ENCODE data around the gene NUBP1. TPM values are rescaled to one million over a fixed set of nuclear protein-coding genes. Genes with fewer than 3 reads are reported as not detected.
A peak's percentile ranks its signal among the peaks of the same experiment; 100 is the strongest.

Gene NUBP1
- total and polyA plus RNA-seq, 9 of the 15 experiments (the other 6 are each of a cell fraction or from before 2014, with no cell fraction given), result 17.2 to 55.1 (median 35.6) TPM

DNA sequence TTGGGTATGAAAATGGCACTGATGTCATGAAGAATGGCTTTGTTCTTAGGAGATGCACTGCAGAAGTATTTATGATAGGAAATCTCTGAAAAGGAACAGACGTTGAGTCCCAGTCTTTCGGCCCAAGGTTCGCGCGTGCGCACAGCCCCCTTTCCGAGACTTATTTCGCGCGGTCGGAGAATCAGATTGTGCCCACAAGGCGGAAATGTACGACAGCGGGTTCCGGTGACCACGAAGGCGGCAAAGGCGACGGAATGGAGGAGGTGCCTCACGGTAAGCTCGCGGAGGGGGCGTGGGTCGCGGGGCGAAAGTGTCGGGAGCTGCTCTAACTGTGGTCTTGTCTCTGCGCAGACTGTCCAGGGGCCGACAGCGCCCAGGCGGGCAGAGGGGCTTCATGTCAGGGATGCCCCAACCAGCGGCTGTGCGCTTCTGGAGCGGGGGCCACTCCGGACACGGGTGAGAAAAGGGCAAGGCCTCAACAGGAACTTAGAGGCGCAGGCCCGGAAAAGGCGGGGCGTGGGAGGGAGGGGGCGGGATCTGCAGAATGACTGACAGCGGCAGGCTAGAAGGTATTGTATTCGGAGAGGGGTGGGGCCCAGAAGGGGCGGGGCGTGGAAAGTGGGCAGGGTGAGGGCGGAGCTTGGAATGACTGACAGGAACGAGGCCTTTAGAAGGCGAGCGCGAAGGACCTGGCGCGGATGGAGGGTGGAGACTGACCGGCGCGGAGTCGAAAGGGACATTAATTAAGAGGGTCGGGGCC, at the start of gene NUBP1 (continued):
- TF ChIP-seq, protein P1, sequence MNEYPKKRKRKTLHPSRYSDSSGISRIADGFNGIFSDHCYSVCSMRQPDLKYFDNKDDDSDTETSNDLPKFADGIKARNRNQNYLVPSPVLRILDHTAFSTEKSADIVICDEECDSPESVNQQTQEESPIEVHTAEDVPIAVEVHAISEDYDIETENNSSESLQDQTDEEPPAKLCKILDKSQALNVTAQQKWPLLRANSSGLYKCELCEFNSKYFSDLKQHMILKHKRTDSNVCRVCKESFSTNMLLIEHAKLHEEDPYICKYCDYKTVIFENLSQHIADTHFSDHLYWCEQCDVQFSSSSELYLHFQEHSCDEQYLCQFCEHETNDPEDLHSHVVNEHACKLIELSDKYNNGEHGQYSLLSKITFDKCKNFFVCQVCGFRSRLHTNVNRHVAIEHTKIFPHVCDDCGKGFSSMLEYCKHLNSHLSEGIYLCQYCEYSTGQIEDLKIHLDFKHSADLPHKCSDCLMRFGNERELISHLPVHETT (CRISPR knock-in tag; conservative IDR thresholded peaks at IDR 0.05 in 1 of 2, IDR thresholded peaks at IDR 0.05 in 1 of 2), result peak in 1 of 2 experiments; percentile 83; a peak in 2 of 4 replicates
- TF ChIP-seq POLR3G (IDR thresholded peaks at IDR 0.05; ENCODE audit: extremely low read depth, insufficient read length, insufficient replicate concordance) (no peak), GTF2E2 (tag; IDR thresholded peaks at IDR 0.05) (no peak), ZKSCAN1 (IDR thresholded peaks at IDR 0.05; ENCODE audit: low read depth, low read length) (0 out of 2 replicates have a peak, but pooled peaks have one; percentile 29), KDM2B (CRISPR knock-in tag; IDR thresholded peaks at IDR 0.05) (no peak), ZC3H4 (CRISPR knock-in tag; IDR thresholded peaks at IDR 0.05; ENCODE audit: borderline replicate concordance) (no peak), BCOR (IDR thresholded peaks at IDR 0.05) (no peak), KLF6 (CRISPR knock-in tag; IDR thresholded peaks at IDR 0.05; ENCODE audit: borderline replicate concordance) (peak; percentile 67; the same call in 1 of the 2 replicates), SAP30 (IDR thresholded peaks at IDR 0.05; ENCODE audit: borderline replicate concordance, insufficient read depth, low read depth, low read length, poor library complexity, severe bottlenecking) (no peak), HDAC6 (IDR thresholded peaks at IDR 0.05; ENCODE audit: low read depth, low read length) (no peak), ZNF354B (CRISPR knock-in tag; IDR thresholded peaks at IDR 0.05) (no peak), MAX (CRISPR knock-in tag; IDR thresholded peaks at IDR 0.05) (peak; percentile 86), BMI1 (IDR thresholded peaks at IDR 0.05; ENCODE audit: low read length) (no peak), ZNF3 (CRISPR knock-in tag; IDR thresholded peaks at IDR 0.05) (no peak), ELF2 (CRISPR knock-in tag; IDR thresholded peaks at IDR 0.05) (peak; percentile 94), MAFK (IDR thresholded peaks at IDR 0.05; ENCODE audit: low read length) (0 out of 2 replicates have a peak, but pooled peaks have one; percentile 14), ZNF133 (CRISPR knock-in tag; IDR thresholded peaks at IDR 0.05) (no peak)
- TF ChIP-seq, protein P2, sequence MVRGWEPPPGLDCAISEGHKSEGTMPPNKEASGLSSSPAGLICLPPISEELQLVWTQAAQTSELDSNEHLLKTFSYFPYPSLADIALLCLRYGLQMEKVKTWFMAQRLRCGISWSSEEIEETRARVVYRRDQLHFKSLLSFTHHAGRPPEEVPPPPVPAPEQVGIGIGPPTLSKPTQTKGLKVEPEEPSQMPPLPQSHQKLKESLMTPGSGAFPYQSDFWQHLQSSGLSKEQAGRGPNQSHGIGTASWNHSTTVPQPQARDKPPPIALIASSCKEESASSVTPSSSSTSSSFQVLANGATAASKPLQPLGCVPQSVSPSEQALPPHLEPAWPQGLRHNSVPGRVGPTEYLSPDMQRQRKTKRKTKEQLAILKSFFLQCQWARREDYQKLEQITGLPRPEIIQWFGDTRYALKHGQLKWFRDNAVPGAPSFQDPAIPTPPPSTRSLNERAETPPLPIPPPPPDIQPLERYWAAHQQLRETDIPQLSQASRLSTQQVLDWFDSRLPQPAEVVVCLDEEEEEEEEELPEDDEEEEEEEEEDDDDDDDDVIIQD (CRISPR knock-in tag; IDR thresholded peaks at IDR 0.05), result 0 out of 2 replicates have a peak, but pooled peaks have one; percentile 74
- TF ChIP-seq, protein P3, sequence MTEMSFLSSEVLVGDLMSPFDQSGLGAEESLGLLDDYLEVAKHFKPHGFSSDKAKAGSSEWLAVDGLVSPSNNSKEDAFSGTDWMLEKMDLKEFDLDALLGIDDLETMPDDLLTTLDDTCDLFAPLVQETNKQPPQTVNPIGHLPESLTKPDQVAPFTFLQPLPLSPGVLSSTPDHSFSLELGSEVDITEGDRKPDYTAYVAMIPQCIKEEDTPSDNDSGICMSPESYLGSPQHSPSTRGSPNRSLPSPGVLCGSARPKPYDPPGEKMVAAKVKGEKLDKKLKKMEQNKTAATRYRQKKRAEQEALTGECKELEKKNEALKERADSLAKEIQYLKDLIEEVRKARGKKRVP (CRISPR knock-in tag; IDR thresholded peaks at IDR 0.05), result 0 out of 2 replicates have a peak, but pooled peaks have one; percentile 32
- TF ChIP-seq, protein P4, sequence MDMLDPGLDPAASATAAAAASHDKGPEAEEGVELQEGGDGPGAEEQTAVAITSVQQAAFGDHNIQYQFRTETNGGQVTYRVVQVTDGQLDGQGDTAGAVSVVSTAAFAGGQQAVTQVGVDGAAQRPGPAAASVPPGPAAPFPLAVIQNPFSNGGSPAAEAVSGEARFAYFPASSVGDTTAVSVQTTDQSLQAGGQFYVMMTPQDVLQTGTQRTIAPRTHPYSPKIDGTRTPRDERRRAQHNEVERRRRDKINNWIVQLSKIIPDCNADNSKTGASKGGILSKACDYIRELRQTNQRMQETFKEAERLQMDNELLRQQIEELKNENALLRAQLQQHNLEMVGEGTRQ (CRISPR knock-in tag; IDR thresholded peaks at IDR 0.05), result no peak
- TF ChIP-seq, protein P5, sequence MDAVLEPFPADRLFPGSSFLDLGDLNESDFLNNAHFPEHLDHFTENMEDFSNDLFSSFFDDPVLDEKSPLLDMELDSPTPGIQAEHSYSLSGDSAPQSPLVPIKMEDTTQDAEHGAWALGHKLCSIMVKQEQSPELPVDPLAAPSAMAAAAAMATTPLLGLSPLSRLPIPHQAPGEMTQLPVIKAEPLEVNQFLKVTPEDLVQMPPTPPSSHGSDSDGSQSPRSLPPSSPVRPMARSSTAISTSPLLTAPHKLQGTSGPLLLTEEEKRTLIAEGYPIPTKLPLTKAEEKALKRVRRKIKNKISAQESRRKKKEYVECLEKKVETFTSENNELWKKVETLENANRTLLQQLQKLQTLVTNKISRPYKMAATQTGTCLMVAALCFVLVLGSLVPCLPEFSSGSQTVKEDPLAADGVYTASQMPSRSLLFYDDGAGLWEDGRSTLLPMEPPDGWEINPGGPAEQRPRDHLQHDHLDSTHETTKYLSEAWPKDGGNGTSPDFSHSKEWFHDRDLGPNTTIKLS (IDR thresholded peaks at IDR 0.05; ENCODE audit: borderline replicate concordance, low read depth), result peak; percentile 95

All from K562 (cell line).